Mononuclear cell (primary cell): ENCODE results near the gene PSMA6. TPM values are rescaled to one million over a fixed set of nuclear protein-coding genes. Genes with fewer than 3 reads are reported as not detected.
"Not testable (repeated sequence)": the region's sequence is repeated elsewhere in the genome, so short reads cannot be mapped to it uniquely, and the experiment has no call there.

Experiments used
- H3K27me3 ChIP-seq: 2 replicates; pipeline ENCODE4 v1.6.0; 2011; ENCODE audit warnings: low read length, control low read depth; ENCODE audit not compliant: insufficient read depth
- H3K4me1 ChIP-seq: 2 replicates; pipeline ENCODE4 v1.5.1; 2011; ENCODE audit warnings: mild to moderate bottlenecking, low read length, control low read depth; ENCODE audit not compliant: insufficient read depth
- H3K4me3 ChIP-seq: 2 replicates; pipeline ENCODE4 v1.5.1; 2011; ENCODE audit warnings: mild to moderate bottlenecking, low read length, moderate library complexity
- H3K9me3 ChIP-seq: 2 replicates; pipeline ENCODE4 v1.5.1; 2011; ENCODE audit warnings: low read depth, mild to moderate bottlenecking, control low read depth, low read length
- total RNA-seq: library from RNA; depleted of rRNA; stranded (reverse); fragments of >200 nt; gene quantifications from one replicate; pipeline ENCODE4 v1.2.3, GENCODE V29; 2012

The PSMA6 gene
- total RNA-seq, 1 donor: 153 TPM

DNA sequence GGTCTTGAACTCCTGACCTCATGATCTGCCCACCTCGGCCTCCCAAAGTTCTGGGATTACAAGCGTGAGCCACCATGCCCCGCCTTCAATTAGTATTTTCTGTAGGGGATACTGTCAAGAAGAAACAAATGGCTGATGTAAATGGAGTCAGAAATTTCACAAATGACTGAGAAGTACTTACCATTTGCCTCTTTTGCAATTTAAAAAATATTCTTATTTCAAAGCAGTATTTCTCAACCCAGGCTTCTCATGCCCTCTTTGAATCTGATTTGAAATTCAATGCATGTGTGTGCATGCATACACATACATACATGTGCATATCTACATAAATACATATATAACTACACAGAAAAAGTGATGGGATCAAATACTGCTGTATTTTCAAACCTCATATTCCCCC is 4.4 kb downstream of the PSMA6 start:
- Histone ChIP-seq H3K9me3 (no peaks in the 10 kb centered on the region), H3K27me3 (no peaks in the 10 kb centered on the region), H3K4me1 (peaks cover 90% of the 10 kb centered on the region), H3K4me3 (no peak overlapping the region)

DNA sequence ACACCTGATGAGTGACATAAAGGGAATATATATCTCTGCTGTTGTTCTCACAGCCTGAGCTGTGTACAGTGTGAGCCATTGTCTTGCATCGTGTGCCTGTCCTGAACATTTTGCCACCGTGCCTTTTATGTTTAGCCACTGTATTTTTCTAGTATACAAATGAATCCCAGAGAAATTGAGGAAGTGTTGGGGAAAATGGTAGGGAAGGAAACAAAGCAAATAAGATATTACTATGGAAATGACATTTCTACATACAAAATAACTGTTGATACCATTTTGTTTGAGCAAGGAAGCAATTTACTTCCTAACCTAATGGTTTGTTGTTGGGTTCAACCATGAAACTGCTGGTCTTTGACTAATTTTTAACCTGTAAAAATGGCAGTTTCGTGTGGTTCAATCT is 5.5 kb downstream of the PSMA6 start:
- Histone ChIP-seq H3K9me3 (no peaks in the 10 kb centered on the region), H3K4me3 (no peak overlapping the region), H3K27me3 (no peaks in the 10 kb centered on the region), H3K4me1 (peaks cover 94% of the 10 kb centered on the region)

DNA sequence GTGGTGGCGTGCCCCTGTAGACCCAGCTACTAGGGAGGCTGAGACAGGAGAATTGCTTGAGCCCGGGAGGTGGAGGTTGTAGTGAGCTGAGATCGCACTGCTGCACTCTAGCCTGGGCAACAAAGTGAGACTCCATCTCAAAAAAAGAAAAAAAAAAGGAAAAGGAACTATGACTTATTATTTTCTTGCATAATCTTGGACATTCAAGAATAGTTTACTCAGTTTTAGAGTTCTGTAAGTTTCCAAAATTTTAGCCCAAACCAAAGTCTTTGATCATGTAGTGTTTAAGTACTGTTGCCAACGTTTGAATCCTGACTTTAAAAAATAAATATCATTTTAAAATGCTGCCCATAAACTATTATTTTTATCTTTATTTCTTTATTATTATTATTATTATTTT is 6.2 kb downstream of the PSMA6 start:
- H3K27me3 ChIP-seq: no peaks in the 10 kb centered on the region
- peaks cover 91% of the 10 kb centered on the region for H3K4me1 ChIP-seq
- no peaks in the 10 kb centered on the region for H3K9me3 ChIP-seq
- no peak overlapping the region for H3K4me3 ChIP-seq

DNA sequence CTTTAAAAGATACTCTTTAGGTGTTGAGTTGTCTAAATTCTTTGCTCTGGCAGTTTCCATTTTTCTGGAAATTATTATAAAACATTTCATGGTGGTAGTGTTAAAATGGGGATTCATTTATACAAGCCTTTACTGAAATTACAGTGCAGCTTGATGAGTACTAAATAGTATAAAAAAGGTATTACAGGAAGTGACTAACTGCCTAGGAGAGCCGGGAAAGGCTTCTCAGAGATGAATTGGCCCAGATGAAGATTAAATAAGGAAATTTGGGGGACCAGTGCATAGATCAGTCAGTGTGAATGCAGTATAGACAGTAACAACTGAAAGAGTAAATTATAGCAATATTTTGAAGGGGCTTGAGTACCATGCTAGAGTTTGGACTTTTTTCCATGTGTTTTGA is 7.5 kb downstream of the PSMA6 start:
- peaks cover 85% of the 10 kb centered on the region for H3K4me1 ChIP-seq
- no peak overlapping the region for H3K4me3 ChIP-seq
- H3K27me3 ChIP-seq: no peaks in the 10 kb centered on the region
- H3K9me3 ChIP-seq: no peaks in the 10 kb centered on the region

DNA sequence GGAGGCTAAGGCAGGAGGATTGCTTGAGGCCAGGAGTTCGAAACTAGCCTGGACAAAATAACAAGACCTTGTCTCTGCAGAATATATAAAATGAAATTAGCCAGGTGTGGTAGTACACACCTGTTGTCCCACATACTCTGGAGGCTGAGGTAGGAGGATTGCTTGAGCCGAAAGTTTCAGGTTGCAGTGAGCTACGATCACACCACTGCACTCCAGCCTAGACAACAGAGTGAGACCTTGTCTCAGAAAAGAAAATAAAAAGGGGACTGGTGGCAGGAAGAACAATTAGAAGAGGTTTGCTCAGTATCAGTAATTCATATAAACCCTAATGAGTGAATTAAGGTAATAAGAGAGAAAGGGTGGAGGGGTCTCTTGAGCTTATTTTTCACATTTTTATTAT is 8.0 kb downstream of the PSMA6 start:
- Histone ChIP-seq H3K4me1 (peaks cover 85% of the 10 kb centered on the region), H3K4me3 (no peak overlapping the region), H3K27me3 (no peaks in the 10 kb centered on the region), H3K9me3 (no peaks in the 10 kb centered on the region)

DNA sequence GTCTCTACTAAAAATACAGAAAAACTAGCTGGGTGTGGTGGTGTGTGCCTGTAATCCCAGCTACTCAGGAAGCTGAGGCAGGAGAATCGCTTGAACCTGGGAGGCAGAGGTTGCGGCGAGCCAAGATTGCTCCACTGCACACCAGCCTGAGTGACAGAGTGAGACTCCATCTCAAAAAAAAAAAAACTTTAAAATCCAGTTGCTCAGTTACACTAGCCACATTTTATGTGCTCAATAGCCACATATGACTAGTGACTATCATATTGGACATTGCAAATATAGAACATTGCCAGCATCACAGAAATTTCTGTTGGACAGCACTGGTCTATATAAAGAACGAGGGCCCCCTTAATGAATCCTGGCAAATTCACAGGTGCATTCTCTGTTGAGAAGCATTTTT is 9.2 kb downstream of the PSMA6 start:
- not testable (repeated sequence) for H3K9me3 ChIP-seq, H3K27me3 ChIP-seq, H3K4me3 ChIP-seq
- peaks cover 74% of the 10 kb centered on the region for H3K4me1 ChIP-seq

DNA sequence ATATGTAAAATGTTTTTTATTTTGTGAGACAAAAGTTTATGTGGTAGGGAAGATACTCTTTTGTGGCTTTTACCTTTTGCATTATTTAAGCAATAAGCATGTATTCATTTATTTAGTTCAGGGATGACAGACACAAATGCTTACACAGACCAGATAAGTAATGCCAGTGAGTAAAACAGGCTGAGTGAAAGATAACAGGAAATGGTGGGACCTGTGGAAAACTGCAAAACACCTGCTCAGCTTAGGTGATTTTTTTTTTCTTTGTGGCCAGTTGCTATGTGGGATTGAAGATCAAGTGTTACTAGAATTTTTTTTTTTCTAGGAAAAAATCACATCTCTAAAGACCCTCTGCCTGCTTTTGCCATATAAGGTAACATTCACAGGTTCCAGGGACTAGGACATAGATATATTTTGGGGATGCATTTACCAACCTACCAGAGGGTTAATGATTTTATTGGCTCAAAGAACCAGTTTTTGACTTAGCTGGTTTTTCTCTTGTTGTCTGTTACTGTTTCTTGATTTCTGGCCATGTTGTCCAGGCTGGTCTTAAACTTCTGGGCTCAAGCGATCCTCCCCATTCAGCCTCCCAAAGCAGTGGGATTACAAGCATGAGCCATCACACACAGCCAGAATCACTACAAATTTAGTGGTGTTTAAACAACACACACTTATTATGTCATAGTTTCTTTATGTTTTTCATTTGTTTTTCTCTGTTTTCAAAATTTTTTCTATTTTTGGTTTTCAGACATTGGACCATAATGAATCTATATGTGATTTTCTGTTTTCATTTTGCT is 9.8 kb downstream of the PSMA6 start:
- H3K4me1 ChIP-seq: peaks cover 68% of the 10 kb centered on the region
- no peaks in the 10 kb centered on the region for H3K27me3 ChIP-seq
- no peak overlapping the region for H3K4me3 ChIP-seq
- H3K9me3 ChIP-seq: no peaks in the 10 kb centered on the region

DNA sequence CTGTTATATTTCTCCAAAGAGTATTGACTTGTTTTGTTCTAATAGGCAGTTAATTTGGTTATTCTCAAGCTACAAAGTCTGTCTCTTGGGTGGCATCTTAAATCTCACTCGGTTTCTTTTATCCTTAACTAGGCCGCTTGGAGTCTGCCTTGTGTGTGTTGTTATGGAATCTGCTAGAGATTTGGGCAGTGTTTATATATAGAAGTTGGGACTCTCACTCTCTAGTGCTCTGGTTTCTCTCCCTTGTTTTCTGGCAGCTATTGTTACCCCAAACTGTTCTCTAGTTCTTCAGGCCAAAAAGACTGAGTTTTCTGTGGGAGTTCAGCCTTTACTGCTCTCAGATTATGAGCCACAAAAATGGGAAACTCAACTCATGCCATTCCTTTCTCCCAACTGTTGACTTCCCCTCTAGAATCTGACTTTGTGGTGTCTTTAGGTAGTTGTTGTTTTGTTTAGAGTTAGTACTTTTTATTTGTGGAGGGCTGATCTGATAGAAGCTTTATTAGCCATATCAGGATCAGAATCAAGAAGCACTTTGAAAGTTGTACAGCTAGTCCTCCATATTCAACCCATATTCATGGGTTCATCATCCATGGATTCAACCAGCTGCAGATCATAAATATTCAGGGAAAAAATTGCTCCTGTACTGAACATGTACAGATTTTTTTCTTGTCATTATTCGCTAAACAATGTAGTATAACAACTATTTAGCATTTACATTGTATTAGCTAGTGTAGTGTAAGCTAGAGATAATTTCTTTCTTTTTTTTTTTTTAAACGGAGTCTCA is 11.2 kb downstream of the PSMA6 start:
- no peaks in the 10 kb centered on the region for H3K9me3 ChIP-seq
- peaks cover 54% of the 10 kb centered on the region for H3K4me1 ChIP-seq
- no peak overlapping the region for H3K4me3 ChIP-seq
- H3K27me3 ChIP-seq: no peaks in the 10 kb centered on the region

DNA sequence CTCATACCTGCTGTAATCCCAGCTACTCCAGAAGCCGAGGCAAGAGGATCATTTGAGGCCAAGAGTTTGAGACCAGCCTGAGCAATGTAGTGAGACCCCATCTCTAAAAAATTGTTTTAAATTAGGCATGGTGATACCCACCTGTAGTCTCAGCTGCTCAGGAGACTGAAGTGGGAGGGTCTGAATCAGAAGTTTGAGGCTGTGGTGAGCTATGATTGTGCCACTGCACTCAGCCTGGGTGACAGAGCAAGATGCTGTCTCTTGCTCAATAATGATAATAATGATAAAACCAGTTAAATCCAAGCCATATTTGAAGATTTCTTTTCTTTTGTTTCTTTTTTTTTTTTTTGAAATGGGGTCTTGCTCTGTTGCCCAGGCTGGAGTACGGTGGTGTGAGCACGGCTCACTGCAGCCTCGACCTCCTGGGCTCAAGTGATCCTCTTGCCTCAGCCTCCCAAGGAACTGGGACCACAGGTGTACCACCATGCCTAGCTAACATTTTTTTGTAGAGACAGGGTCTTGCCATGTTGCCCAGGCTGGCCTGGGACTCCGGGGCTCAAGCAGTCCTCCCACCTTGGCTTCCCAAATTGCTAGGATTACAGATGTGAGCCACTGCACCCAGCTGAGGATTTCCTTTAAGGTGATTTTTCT is 12.8 kb downstream of the PSMA6 start:
- H3K4me1 ChIP-seq: peaks cover 39% of the 10 kb centered on the region
- H3K4me3 ChIP-seq: no peak overlapping the region

DNA sequence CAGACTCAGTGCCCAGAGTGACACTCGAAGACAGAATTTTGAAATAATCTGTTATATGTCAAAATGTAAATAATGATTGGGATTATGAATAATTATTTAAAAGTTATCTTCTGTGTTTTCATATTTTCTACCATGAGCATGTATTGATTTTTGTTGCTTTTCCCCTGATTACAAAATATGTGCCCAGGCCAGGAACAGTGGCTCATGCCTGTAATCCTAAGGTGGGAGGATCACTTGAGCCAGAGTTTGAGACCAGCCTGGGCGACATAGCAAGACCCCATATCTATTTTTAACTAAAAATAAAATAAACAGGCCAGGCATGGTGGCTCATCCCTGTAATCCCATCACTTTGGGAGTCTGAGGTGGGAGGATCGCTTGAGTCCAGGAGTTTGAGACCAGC is 13.5 kb downstream of the PSMA6 start:
- no peaks in the 10 kb centered on the region for H3K9me3 ChIP-seq
- H3K27me3 ChIP-seq: no peaks in the 10 kb centered on the region
- H3K4me1 ChIP-seq: peaks cover 32% of the 10 kb centered on the region
- H3K4me3 ChIP-seq: no peak overlapping the region

More for the DNA sequence above, 12.8 kb downstream of the PSMA6 start:
- no peaks in the 10 kb centered on the region for H3K27me3 ChIP-seq
- H3K9me3 ChIP-seq: no peaks in the 10 kb centered on the region

DNA sequence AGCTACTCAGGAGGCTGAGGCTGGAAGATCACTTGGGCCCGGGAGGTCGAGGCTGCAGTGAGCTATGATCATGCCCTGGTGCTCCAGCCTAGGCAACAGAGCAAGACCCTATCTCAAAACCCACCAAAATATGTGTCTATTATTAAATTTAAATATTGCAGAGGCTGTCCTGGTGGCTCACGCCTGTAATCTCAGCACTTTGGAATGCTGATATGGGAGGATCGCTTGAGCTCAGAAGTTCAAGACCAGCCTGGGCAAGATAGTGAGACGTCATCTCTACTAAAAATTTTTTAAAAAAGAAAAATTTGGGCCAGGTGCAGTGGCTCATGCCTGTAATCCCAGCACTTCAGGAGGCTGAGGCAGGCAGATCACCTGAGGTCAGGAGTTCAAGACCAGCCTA is 13.9 kb downstream of the PSMA6 start:
- Histone ChIP-seq H3K9me3 (no peaks in the 10 kb centered on the region), H3K27me3 (no peaks in the 10 kb centered on the region), H3K4me3 (no peak overlapping the region), H3K4me1 (peaks cover 27% of the 10 kb centered on the region)

DNA sequence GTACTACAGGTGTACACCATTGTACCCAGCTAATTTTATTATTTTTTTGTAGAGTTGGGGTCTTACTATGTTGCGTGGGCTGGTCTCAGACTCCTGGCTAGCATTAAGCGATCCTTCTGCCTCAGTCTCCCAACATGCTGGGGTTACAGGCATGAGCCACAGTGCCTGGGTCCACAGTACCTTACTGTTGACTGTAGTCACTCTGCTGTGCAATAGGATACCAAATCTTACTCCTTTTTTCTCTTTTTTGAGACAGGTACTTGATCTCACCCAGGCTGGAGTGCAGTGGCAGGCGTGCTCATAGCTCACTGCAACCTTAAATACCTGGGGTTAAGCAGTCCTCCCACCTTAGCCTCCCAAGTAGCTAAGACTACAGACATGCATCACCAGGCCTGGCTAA is 25.6 kb downstream of the PSMA6 start:
- H3K4me1 ChIP-seq: peaks cover 7% of the 10 kb centered on the region
- no peak overlapping the region for H3K4me3 ChIP-seq
- H3K27me3 ChIP-seq: no peaks in the 10 kb centered on the region
- H3K9me3 ChIP-seq: no peaks in the 10 kb centered on the region

DNA sequence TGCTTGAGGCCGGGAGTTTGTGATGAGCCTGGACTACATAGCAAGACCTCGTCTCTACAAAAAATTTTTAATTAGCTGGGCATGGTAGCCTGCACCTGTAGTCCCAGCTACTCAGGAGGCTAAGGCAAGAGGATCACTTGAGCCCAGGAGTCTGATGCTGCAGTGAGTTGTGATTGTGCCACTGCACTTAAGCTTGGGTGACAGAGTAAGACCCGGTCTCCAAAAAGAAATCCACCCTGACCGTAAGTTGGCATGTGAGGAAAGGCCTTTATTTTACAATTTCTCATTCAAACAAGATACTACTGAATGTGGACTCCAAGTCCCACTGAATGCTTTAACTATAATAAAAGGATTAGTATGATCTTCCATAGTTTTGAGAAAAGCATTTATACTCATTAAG is 27.3 kb downstream of the PSMA6 start:
- no peaks in the 10 kb centered on the region for H3K9me3 ChIP-seq

DNA sequence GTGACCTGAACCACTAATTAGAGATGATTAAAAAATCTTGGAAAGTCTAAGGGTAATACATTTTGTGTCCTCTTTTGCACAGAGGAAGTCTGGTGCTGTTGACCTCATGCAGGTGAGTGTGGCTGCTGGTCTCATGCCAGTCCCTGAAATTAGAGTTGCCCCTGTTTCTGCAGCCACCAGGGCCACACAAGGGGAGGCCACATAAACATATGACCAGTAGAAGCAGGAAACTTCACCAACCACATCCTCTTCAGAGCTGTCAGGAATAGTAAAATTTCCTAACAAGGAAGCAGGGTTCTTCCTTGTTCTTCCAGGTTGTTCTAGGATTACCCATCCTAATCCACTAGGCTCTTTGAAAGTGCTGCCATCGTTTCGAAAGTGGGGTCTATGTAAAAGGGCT is 28.3 kb downstream of the PSMA6 start:
- no peak overlapping the region for H3K4me3 ChIP-seq
- no peaks in the 10 kb centered on the region for H3K9me3 ChIP-seq
- H3K27me3 ChIP-seq: no peaks in the 10 kb centered on the region
- peaks cover 7% of the 10 kb centered on the region for H3K4me1 ChIP-seq

More for the DNA sequence above, 27.3 kb downstream of the PSMA6 start:
- Histone ChIP-seq H3K4me3 (no peak overlapping the region), H3K27me3 (no peaks in the 10 kb centered on the region), H3K4me1 (peaks cover 7% of the 10 kb centered on the region)

DNA sequence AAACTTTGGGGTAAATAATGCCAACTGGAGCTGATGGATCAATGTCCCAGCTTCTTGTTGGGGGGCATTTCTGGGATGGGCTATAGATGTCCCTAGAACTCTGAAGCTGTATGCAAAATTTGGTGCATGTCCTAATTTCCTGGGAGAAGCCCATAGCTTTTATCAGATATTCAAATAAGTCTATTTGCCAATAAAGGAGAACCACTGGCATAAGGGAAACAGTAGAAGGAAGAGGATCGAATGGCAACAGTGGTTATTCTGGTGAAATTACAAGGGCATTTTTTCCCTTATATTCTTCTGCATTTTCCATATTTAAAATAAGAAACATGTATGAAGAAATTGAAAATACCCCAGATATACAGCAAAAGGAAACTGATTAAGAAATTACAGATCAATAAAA is 34.2 kb downstream of the PSMA6 start:
- Histone ChIP-seq H3K4me1 (no peaks in the 10 kb centered on the region), H3K27me3 (no peaks in the 10 kb centered on the region), H3K4me3 (no peak overlapping the region), H3K9me3 (no peaks in the 10 kb centered on the region)
